ENCODE results near the gene RRP12.

Gene RRP12

DNA sequence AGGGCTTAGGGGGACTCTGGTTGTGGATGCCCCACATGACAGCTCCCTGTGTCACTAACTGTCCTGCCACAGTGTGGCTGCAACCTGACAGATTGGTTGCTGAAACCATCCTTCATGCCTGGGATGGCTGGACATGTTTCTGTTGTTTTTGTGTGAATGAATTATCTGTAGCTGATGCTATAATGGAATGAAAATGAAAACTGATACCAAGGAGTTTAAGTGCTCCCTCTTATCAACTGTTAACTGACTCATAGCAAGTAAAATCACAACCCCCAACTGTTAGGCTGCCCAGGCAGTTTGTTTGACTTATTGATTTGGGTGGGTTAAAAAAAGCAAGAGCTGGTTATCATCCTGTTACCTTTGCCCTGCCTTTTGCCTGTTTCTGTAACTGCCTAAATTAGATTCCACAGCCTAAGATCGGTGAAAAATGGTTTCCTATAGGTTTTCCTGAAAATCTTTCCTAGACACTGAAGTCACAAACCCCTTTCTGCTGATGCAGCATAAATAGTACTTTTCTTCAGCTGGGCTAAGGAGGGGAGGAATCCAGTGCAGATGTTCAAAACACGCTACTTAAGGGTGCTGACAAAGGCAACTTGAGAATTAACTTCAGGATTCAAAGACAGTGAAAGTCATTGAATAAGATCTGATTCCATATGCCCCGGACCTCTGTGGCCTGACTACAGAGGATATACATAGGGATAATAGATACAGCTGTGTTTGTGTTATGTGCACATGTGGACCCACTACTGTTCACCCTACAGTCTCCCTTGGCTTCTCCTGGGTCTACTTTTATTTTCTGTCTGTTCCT is 72.3 kb downstream of the RRP12 start:
- Histone ChIP-seq H3K36me3 (no peaks in the 10 kb centered on the region), H3K4me1 (peaks cover 2% of the 10 kb centered on the region; the same call in 1 of the 2 replicates), H3K9me3 (no peaks in the 10 kb centered on the region), H3K4me3 (ENCODE audit: low read depth, low read length) (no peak overlapping the region), H3K27me3 (no peaks in the 10 kb centered on the region)
- DNase-seq: no peak
- no peak for TF ChIP-seq CTCF (IDR thresholded peaks at IDR 0.05; ENCODE audit: low read depth, low read length)

GRCh38 chr10:97327348-97328294 is 73.5 kb downstream of the RRP12 start:
- no peak overlapping the region for H3K4me3 ChIP-seq (ENCODE audit: low read depth, low read length)
- H3K4me1 ChIP-seq: peaks cover 2% of the 10 kb centered on the region; the same call in 1 of the 2 replicates
- H3K9me3 ChIP-seq: no peaks in the 10 kb centered on the region
- no peak for TF ChIP-seq CTCF (IDR thresholded peaks at IDR 0.05; ENCODE audit: low read depth, low read length)
- H3K36me3 ChIP-seq: no peaks in the 10 kb centered on the region
- no peak for DNase-seq
- no peaks in the 10 kb centered on the region for H3K27me3 ChIP-seq

- Histone ChIP-seq H3K4me3 (ENCODE audit: low read depth, low read length) (no peak overlapping the region), H3K4me1 (0 out of 2 replicates have a peak, but pooled peaks cover 2% of the 10 kb centered on the region), H3K9me3 (no peaks in the 10 kb centered on the region), H3K27me3 (no peaks in the 10 kb centered on the region), H3K36me3 (no peaks in the 10 kb centered on the region)
- no peak for TF ChIP-seq CTCF (IDR thresholded peaks at IDR 0.05; ENCODE audit: low read depth, low read length)
- DNase-seq: no peak
Measured at GRCh38 chr10:97325754-97326153, 75.4 kb downstream of the RRP12 start.

DNA sequence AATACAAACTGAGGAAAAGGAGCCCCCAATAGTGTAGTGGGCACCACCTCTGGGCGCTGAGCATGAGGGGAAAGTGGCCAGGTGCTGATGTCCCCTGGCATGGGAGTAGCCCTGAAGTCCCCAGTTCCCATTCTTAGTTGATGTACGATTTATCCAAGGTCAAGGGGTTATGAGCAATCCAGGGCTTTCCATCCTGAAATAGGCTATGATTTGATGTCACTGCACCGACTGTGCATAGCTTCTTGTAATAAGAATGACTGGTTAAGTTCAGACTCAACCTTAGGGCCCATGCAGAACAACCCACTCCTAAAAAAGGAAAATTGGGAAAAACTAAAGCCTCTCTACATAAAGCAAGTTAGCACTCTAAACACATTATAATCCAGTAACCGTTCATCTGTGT is 77.6 kb downstream of the RRP12 start:
- H3K9me3 ChIP-seq: no peaks in the 10 kb centered on the region
- H3K4me3 ChIP-seq (ENCODE audit: low read depth, low read length): no peak overlapping the region
- no peak for DNase-seq
- 0 out of 2 replicates have a peak, but pooled peaks cover 2% of the 10 kb centered on the region for H3K4me1 ChIP-seq
- H3K36me3 ChIP-seq: no peaks in the 10 kb centered on the region
- no peaks in the 10 kb centered on the region for H3K27me3 ChIP-seq
- TF ChIP-seq CTCF (IDR thresholded peaks at IDR 0.05; ENCODE audit: low read depth, low read length): no peak

GRCh38 chr10:97321804-97322190 is 79.3 kb downstream of the RRP12 start:
- Histone ChIP-seq H3K4me1 (0 out of 2 replicates have a peak, but pooled peaks cover 2% of the 10 kb centered on the region), H3K27me3 (no peaks in the 10 kb centered on the region), H3K4me3 (ENCODE audit: low read depth, low read length) (no peak overlapping the region), H3K36me3 (no peaks in the 10 kb centered on the region), H3K9me3 (no peaks in the 10 kb centered on the region)
- no peak for TF ChIP-seq CTCF (IDR thresholded peaks at IDR 0.05; ENCODE audit: low read depth, low read length)
- DNase-seq: no peak
